Fibroblast of lung (primary cell): ENCODE results near the gene RB1. TPM values are rescaled to one million over a fixed set of nuclear protein-coding genes. Genes with fewer than 3 reads are reported as not detected.
"Not testable (repeated sequence)": the region's sequence is repeated elsewhere in the genome, so short reads cannot be mapped to it uniquely, and the experiment has no call there.

Source experiments
- DNase-seq, 2 donors: peaks; one replicate each; pipeline versions ENCODE4 v3.0.0 to v3.0.0-alpha.2; 2010; ENCODE audit warnings: low read depth in 2 of 2
- H2AFZ ChIP-seq: 2 replicates; pipeline ENCODE4 v1.5.1; 2012; ENCODE audit warnings: low read length, control low read depth, inconsistent platforms
- H3K27ac ChIP-seq: 2 replicates; pipeline ENCODE4 v1.5.1; 2011; ENCODE audit warnings: low read length, control low read depth; ENCODE audit not compliant: insufficient read depth
- H3K27me3 ChIP-seq: 2 replicates; pipeline ENCODE4 v1.5.1; 2011; ENCODE audit warnings: mild to moderate bottlenecking, low read length; ENCODE audit not compliant: control insufficient read depth, insufficient read depth
- H3K36me3 ChIP-seq: 2 replicates; pipeline ENCODE4 v1.5.1; 2011; ENCODE audit warnings: low read length; ENCODE audit not compliant: control insufficient read depth, insufficient read depth
- H3K4me1 ChIP-seq: 2 replicates; pipeline ENCODE4 v1.5.1; 2011; ENCODE audit warnings: low read length; ENCODE audit not compliant: control insufficient read depth, insufficient read depth; ENCODE audit errors: extremely low read depth
- H3K4me2 ChIP-seq: 2 replicates; pipeline ENCODE4 v1.5.1; 2011; ENCODE audit warnings: low read length, control low read depth; ENCODE audit not compliant: insufficient read depth; ENCODE audit errors: extremely low read depth
- H3K4me3 ChIP-seq, 4 experiments: fragments of 200-600 bp in 1 of 4; sonication (generic) in 1 of 4; replicated peaks in 1 of 4; 2 replicates each; pipeline ENCODE4 v1.5.1; 2011 to 2016; ENCODE audit warnings: low read length in 4 of 4, low read depth in 3 of 4, mild to moderate bottlenecking in 3 of 4, control low read depth in 2 of 4, inconsistent platforms in 1 of 4, mixed read lengths in 1 of 4; ENCODE audit not compliant: insufficient read depth in 1 of 4; ENCODE audit errors: control extremely low read depth in 1 of 4
- H3K79me2 ChIP-seq: 2 replicates; pipeline ENCODE4 v1.5.1; 2012; ENCODE audit warnings: mild to moderate bottlenecking, low read length, inconsistent platforms; ENCODE audit not compliant: control insufficient read depth, insufficient read depth
- H3K9ac ChIP-seq: 2 replicates; pipeline ENCODE4 v1.5.1; 2011; ENCODE audit warnings: mild to moderate bottlenecking, low read length, control low read depth; ENCODE audit not compliant: insufficient read depth
- H3K9me3 ChIP-seq: 2 replicates; pipeline ENCODE4 v1.5.1; 2012; ENCODE audit warnings: low read depth, low read length; ENCODE audit not compliant: control insufficient read depth, insufficient read depth
- H4K20me1 ChIP-seq: 2 replicates; pipeline ENCODE4 v1.5.1; 2011; ENCODE audit warnings: low read length; ENCODE audit not compliant: control insufficient read depth, insufficient read depth; ENCODE audit errors: extremely low read depth
- CTCF ChIP-seq, 2 donors: IDR thresholded peaks in 1 of 2; conservative IDR thresholded peaks in 1 of 2; 1 replicate in 1 of 2; 2 replicates in 1 of 2; pipeline ENCODE4 v1.5.1; 2011 to 2012; ENCODE audit warnings: low read length in 2 of 2, control low read depth in 1 of 2, inconsistent platforms in 1 of 2, low read depth in 1 of 2, mild to moderate bottlenecking in 1 of 2
- EZH2 ChIP-seq: IDR thresholded peaks from 2 replicates; pipeline ENCODE4 v1.5.1; 2012; ENCODE audit warnings: low read length, control low read depth, mild to moderate bottlenecking; ENCODE audit errors: missing control alignments
- polyA plus RNA-seq, 2 donors: library from polyadenylated mRNA; depleted of rRNA in 1 of 2; stranded (reverse) in 1 of 2; unstranded in 1 of 2; fragments of >200 nt; gene quantifications; 2 replicates each; pipeline ENCODE4 v1.2.1, GENCODE V29; 2011 to 2012; ENCODE audit warnings: missing spikeins in 1 of 2
- total RNA-seq: library from RNA; depleted of rRNA; stranded (reverse); fragments of >200 nt; gene quantifications from 2 replicates; pipeline ENCODE4 v1.2.1, GENCODE V29; 2014

The RB1 gene
- total and polyA plus RNA-seq, 2 donors (not counting 1 experiment from before 2014, with no cell fraction given) = 31.9 to 39.7 TPM

DNA sequence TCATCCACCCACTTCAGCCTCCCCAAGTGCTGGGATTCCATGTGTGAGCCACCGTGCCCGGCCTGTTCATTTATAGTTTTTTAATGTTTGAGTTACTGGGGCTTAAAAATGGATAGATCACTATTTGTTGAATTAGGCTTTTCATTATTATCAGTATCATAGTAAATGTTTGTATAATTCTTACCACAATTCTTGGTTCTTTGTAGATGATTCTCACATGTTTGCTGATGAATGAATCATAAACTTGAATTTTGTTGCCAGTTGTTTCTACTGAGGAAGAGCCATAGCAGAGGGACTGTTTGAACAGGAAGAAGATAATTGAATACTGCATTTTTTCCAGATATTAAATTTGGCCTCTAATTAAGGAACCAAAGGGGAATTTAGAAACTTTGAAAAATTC, 112.0 kb downstream of the RB1 start:
- no peaks in the 10 kb centered on the region for H3K36me3 ChIP-seq
- H3K4me2 ChIP-seq = no peak overlapping the region
- H4K20me1 ChIP-seq = no peaks in the 10 kb centered on the region
- no peak overlapping the region for H3K9ac ChIP-seq
- TF ChIP-seq EZH2 = no peak
- no peak for TF ChIP-seq CTCF (conservative IDR thresholded peaks at IDR 0.05 in 1 of 2, IDR thresholded peaks at IDR 0.05 in 1 of 2; ENCODE audit: low read depth in 1 of 2, low read length in 2 of 2)
- H2AFZ ChIP-seq = no peak overlapping the region
- H3K27me3 ChIP-seq = no peaks in the 10 kb centered on the region
- H3K4me3 ChIP-seq = no peak overlapping the region
- H3K27ac ChIP-seq = no peak overlapping the region
- H3K9me3 ChIP-seq = no peaks in the 10 kb centered on the region
- DNase-seq = no peak
- peaks cover 10% of the 10 kb centered on the region for H3K79me2 ChIP-seq
- no peaks in the 10 kb centered on the region for H3K4me1 ChIP-seq

- H3K79me2 ChIP-seq, DNase-seq, H3K4me2 ChIP-seq, H3K9ac ChIP-seq, H2AFZ ChIP-seq, H3K9me3 ChIP-seq, H3K36me3 ChIP-seq, H4K20me1 ChIP-seq, H3K4me1 ChIP-seq, H3K27ac ChIP-seq, H3K27me3 ChIP-seq, H3K4me3 ChIP-seq: not testable (repeated sequence)
Measured at GRCh38 chr13:48422003-48422402, 118.5 kb downstream of the RB1 start.

DNA sequence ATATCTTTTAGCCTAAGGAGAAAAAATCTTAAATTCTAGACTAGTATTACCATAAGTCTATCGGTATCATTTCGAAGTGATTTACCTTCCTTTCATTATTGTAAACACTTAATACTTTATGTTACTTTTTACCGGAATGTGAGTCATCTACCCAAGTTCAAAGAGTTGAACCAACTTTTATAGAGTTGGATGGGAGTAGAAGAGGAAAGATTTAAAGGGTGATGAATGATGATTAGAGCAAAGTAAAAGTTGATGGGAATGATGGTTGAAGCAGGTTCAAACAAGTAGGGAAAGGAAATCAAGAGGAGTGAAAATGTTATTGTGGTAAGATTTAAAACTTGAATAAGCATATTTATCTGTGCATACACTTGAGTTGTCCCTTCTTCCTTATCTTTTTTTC, 120.7 kb downstream of the RB1 start:
- Histone ChIP-seq H3K27me3 (no peaks in the 10 kb centered on the region), H3K9ac (no peak overlapping the region), H3K4me3 (no peak overlapping the region), H3K36me3 (no peaks in the 10 kb centered on the region), H3K9me3 (no peaks in the 10 kb centered on the region), H3K79me2 (no peaks in the 10 kb centered on the region), H3K27ac (no peak overlapping the region), H2AFZ (no peak overlapping the region), H3K4me1 (no peaks in the 10 kb centered on the region), H3K4me2 (no peak overlapping the region), H4K20me1 (no peaks in the 10 kb centered on the region)
- no peak for DNase-seq
- no peak for TF ChIP-seq EZH2
- no peak for TF ChIP-seq CTCF (conservative IDR thresholded peaks at IDR 0.05 in 1 of 2, IDR thresholded peaks at IDR 0.05 in 1 of 2; ENCODE audit: low read depth in 1 of 2, low read length in 2 of 2)
